DOHH2 (cell line): ENCODE data around the gene HSPH1.

ENCODE experiments used
- EZH2phosphoT487 ChIP-seq: fragments of 200-600 bp; sonication (generic); IDR thresholded peaks from 2 replicates; pipeline ENCODE4 v1.6.1; 2017; ENCODE audit warnings: borderline replicate concordance, mild to moderate bottlenecking, antibody characterized with exemption, low read length, moderate library complexity, mixed read lengths
- TF ChIP-seq, protein P1 (sequence below): fragments of 200-600 bp; sonication (generic); IDR thresholded peaks from one replicate; pipeline ENCODE4 v1.5.1; 2014; ENCODE audit warnings: antibody characterized with exemption, mild to moderate bottlenecking, low read depth, low read length; ENCODE audit not compliant: poor library complexity, severe bottlenecking

- TF ChIP-seq, protein P1, sequence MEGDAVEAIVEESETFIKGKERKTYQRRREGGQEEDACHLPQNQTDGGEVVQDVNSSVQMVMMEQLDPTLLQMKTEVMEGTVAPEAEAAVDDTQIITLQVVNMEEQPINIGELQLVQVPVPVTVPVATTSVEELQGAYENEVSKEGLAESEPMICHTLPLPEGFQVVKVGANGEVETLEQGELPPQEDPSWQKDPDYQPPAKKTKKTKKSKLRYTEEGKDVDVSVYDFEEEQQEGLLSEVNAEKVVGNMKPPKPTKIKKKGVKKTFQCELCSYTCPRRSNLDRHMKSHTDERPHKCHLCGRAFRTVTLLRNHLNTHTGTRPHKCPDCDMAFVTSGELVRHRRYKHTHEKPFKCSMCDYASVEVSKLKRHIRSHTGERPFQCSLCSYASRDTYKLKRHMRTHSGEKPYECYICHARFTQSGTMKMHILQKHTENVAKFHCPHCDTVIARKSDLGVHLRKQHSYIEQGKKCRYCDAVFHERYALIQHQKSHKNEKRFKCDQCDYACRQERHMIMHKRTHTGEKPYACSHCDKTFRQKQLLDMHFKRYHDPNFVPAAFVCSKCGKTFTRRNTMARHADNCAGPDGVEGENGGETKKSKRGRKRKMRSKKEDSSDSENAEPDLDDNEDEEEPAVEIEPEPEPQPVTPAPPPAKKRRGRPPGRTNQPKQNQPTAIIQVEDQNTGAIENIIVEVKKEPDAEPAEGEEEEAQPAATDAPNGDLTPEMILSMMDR: no peak
- TF ChIP-seq EZH2phosphoT487: no peak
Measured at GRCh38 chr13:31136724-31137123, 25.0 kb downstream of the HSPH1 start.
